WTC11 (cell line): ENCODE measurements around the gene DCTN2.

Experiments used
- ATF2 ChIP-seq: sonication (generic); formaldehyde crosslinking; IDR thresholded peaks from 2 replicates; pipeline ENCODE4 v1.8.1; 2022; ENCODE audit warnings: low read depth, missing genetic modification reagents, borderline replicate concordance
- CBFB ChIP-seq: sonication (generic); formaldehyde crosslinking; IDR thresholded peaks from 2 replicates; pipeline ENCODE4 v1.8.1; 2022; ENCODE audit warnings: mild to moderate bottlenecking, low read depth, missing genetic modification reagents
- CREB1 ChIP-seq: sonication (generic); formaldehyde crosslinking; IDR thresholded peaks from 2 replicates; pipeline ENCODE4 v1.8.0; 2023; ENCODE audit warnings: mild to moderate bottlenecking, missing genetic modification reagents
- CTCF ChIP-seq: fragments of 200-600 bp; IDR thresholded peaks from 2 replicates; pipeline ENCODE4 v1.8.0; 2022; ENCODE audit warnings: antibody characterized with exemption
- ELF4 ChIP-seq: sonication (generic); formaldehyde crosslinking; IDR thresholded peaks from 2 replicates; pipeline ENCODE4 v1.8.1; 2022; ENCODE audit warnings: low read depth, mild to moderate bottlenecking, moderate library complexity, missing genetic modification reagents
- MAX ChIP-seq: sonication (generic); formaldehyde crosslinking; IDR thresholded peaks from 2 replicates; pipeline ENCODE4 v1.8.0; 2022; ENCODE audit warnings: mild to moderate bottlenecking, missing genetic modification reagents
- ZNF232 ChIP-seq: sonication (generic); formaldehyde crosslinking; IDR thresholded peaks from 2 replicates; pipeline ENCODE4 v1.8.0; 2022; ENCODE audit warnings: mild to moderate bottlenecking, missing genetic modification reagents

- no peak for TF ChIP-seq ATF2 (CRISPR knock-in tag)
- no peak for TF ChIP-seq ELF4 (CRISPR knock-in tag)
- no peak for TF ChIP-seq CTCF
- no peak for TF ChIP-seq CBFB (CRISPR knock-in tag)
- no peak for TF ChIP-seq ZNF232
- TF ChIP-seq MAX (CRISPR knock-in tag), result no peak
- no peak for TF ChIP-seq CREB1
These were observed 29.7 kb upstream of the DCTN2 start for GRCh38 chr12:57576613-57577160.
